Vagina (tissue), 2 donors: ENCODE results near the gene SEL1L.

Experiments
- CTCF ChIP-seq, 3 experiments: fragments of 450-650 bp in 2 of 3; fragments of 200-600 bp in 1 of 3; sonication (generic) in 1 of 3; IDR thresholded peaks; one replicate each; pipeline ENCODE4 v1.5.1; 2017 to 2019; ENCODE audit warnings: antibody characterized with exemption in 3 of 3, mild to moderate bottlenecking in 2 of 3, moderate library complexity in 2 of 3
- POLR2A ChIP-seq, 2 donors: fragments of 450-650 bp; IDR thresholded peaks; one replicate each; pipeline ENCODE4 v1.6.1; 2017; ENCODE audit warnings: antibody characterized with exemption in 2 of 2, mild to moderate bottlenecking in 2 of 2, moderate library complexity in 2 of 2
- POLR2AphosphoS5 ChIP-seq, 2 donors: sonication (generic); formaldehyde crosslinking; IDR thresholded peaks; one replicate each; pipeline ENCODE4 v1.9.0; 2017; ENCODE audit warnings: antibody characterized with exemption in 2 of 2, mild to moderate bottlenecking in 2 of 2, low read depth in 1 of 2; ENCODE audit not compliant: insufficient read depth in 1 of 2

DNA sequence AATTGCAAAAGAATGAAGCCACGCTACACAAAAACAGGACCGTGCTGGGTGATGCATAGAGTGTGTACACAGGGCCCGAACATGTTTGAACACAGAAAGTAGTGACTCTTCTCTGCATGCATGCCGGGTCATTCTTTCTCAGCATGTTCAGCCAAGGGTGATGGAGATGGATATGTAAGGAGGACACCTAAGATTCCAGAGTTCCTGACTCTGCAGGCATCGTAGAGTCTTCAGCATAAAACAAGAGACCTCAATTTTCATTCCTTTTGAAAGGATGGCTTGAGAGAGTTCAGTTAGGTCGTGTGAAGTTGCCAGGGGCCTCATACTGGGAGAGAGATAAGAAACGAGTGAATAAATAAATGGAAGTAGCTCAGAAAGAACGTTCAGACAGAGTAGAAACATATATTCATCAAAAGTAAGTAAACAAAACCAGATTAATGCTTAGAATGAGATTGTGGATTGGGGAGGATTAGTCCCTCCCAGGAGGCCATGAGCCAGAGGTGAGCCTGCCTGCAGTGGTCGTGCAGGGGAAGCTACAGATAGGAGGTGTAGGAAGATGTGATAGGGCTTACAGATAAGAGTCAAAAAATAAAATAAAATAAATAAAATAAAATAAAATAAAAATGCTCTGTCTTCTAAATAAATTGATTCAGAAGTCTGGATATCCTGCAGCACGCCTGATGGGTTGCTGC, 27.6 kb upstream of the SEL1L start:
- TF ChIP-seq CTCF (IDR thresholded peaks at IDR 0.05) (no peak), POLR2AphosphoS5 (IDR thresholded peaks at IDR 0.05; ENCODE audit: insufficient read depth in 1 of 2, low read depth in 1 of 2) (no peak), POLR2A (IDR thresholded peaks at IDR 0.05) (no peak)
